ENCODE measurements around the gene RNF151.
"Not testable (repeated sequence)": the region's sequence is repeated elsewhere in the genome, so short reads cannot be mapped to it uniquely, and the experiment has no call there.

RNF151 gene

GRCh38 chr16:1939833-1940232 is 26.8 kb upstream of the RNF151 start:
- not testable (repeated sequence) for DNase-seq (ENCODE audit: low read depth)

GRCh38 chr16:1940273-1941161 is 26.1 kb upstream of the RNF151 start:
- no peak for DNase-seq (ENCODE audit: low read depth)

- no peak for DNase-seq (ENCODE audit: low read depth)
Observed at GRCh38 chr16:1941162-1942046, 25.3 kb upstream of the RNF151 start.

GRCh38 chr16:1942047-1942809 is 24.4 kb upstream of the RNF151 start:
- no peak for DNase-seq (ENCODE audit: low read depth)

GRCh38 chr16:1942810-1943726 is 23.6 kb upstream of the RNF151 start, which contains the start of gene MSRB1:
Gene MSRB1, minus strand, starts transcription at chr16:1943199. Its CDS starts 43 bp downstream, at chr16:1943156.
- DNase-seq (ENCODE audit: low read depth) = peak; percentile 99

GRCh38 chr16:1944612-1945199 is 21.9 kb upstream of the RNF151 start:
- DNase-seq (ENCODE audit: low read depth) = no peak

- DNase-seq (ENCODE audit: low read depth) = no peak
Observed at GRCh38 chr16:1945559-1946391, 20.9 kb upstream of the RNF151 start.

- no peak for DNase-seq (ENCODE audit: low read depth)
Observed at GRCh38 chr16:1946495-1947368, 19.9 kb upstream of the RNF151 start.

GRCh38 chr16:1947369-1947670 is 19.3 kb upstream of the RNF151 start:
- DNase-seq (ENCODE audit: low read depth) = no peak

- DNase-seq (ENCODE audit: low read depth) = no peak
Observed at GRCh38 chr16:1949507-1949906, 17.1 kb upstream of the RNF151 start.

- no peak for DNase-seq (ENCODE audit: low read depth)
Observed at GRCh38 chr16:1950047-1950446, 16.6 kb upstream of the RNF151 start.

GRCh38 chr16:1950559-1950958 is 16.1 kb upstream of the RNF151 start:
- no peak for DNase-seq (ENCODE audit: low read depth)

GRCh38 chr16:1953734-1954133 is 12.9 kb upstream of the RNF151 start:
- no peak for DNase-seq (ENCODE audit: low read depth)

GRCh38 chr16:1957434-1958142 is 9.1 kb upstream of the RNF151 start:
- DNase-seq (ENCODE audit: low read depth) = not testable (repeated sequence)

- DNase-seq (ENCODE audit: low read depth) = not testable (repeated sequence)
Observed at GRCh38 chr16:1958143-1958491, 8.5 kb upstream of the RNF151 start.

GRCh38 chr16:1958715-1959268 is 7.9 kb upstream of the RNF151 start:
- no peak for DNase-seq (ENCODE audit: low read depth)

- peak; percentile 92 for DNase-seq (ENCODE audit: low read depth)
Observed at GRCh38 chr16:1959269-1960039, 7.2 kb upstream of the RNF151 start, which contains the start of gene NDUFB10. Gene NDUFB10, plus strand, starts transcription at chr16:1959538. Its CDS starts 87 bp downstream, at chr16:1959625.
